Effector memory CD8-positive, alpha-beta T cell (primary cell): Measurements from ENCODE around the gene CYP4B1.
"Not testable (repeated sequence)": the region's sequence is repeated elsewhere in the genome, so short reads cannot be mapped to it uniquely, and the experiment has no call there.

Experiments used
- ATAC-seq: fragments of 150-1000 bp; cut with Tn5 transposase; replicated peaks from 2 replicates; pipeline ENCODE4 v1.10.0; 2021; ENCODE audit warnings: mild to moderate bottlenecking, moderate library complexity
- DNase-seq, 3 experiments: peaks; one replicate each; pipeline ENCODE4 v3.0.0; 2021
- H3K27ac Mint-ChIP-seq, 2 donors: one replicate each; pipeline ENCODE4 v1.8.0; 2022; ENCODE audit warnings: mild to moderate bottlenecking in 2 of 2, mixed read lengths in 2 of 2, moderate library complexity in 2 of 2
- H3K27me3 Mint-ChIP-seq, 2 donors: one replicate each; pipeline ENCODE4 v1.8.0; 2022; ENCODE audit warnings: mixed read lengths in 2 of 2
- H3K36me3 Mint-ChIP-seq: one replicate; pipeline ENCODE4 v1.8.0; 2022; ENCODE audit warnings: mild to moderate bottlenecking, moderate library complexity, mixed read lengths; ENCODE audit not compliant: insufficient read depth
- H3K4me1 Mint-ChIP-seq, 2 donors: one replicate each; pipeline ENCODE4 v1.8.0; 2022; ENCODE audit warnings: low read depth in 2 of 2, mixed read lengths in 2 of 2
- H3K4me3 Mint-ChIP-seq, 2 donors: one replicate each; pipeline ENCODE4 v1.8.0; 2022; ENCODE audit warnings: mild to moderate bottlenecking in 2 of 2, mixed read lengths in 2 of 2, moderate library complexity in 2 of 2
- H3K9me3 Mint-ChIP-seq, 2 donors: one replicate each; pipeline ENCODE4 v1.8.0; 2022; ENCODE audit warnings: mixed read lengths in 2 of 2
- total RNA-seq, 9 experiments: gene quantifications; one replicate each; lab custom pipeline; 2026; lab: John Stamatoyannopoulos, UW

The CYP4B1 gene
- 0 to 0.21 (median 0) reads per million in 9 experiments for total RNA-seq

GRCh38 chr1:46798810-46799209 lies at the start of gene CYP4B1:
Gene CYP4B1 (plus strand): TSS chr1:46799046. CDS start chr1:46799082, 36 bp downstream.
- H3K9me3 Mint-ChIP-seq: peaks cover 0 to 3% of the 10 kb centered on the region in 2 donors
- H3K27ac Mint-ChIP-seq: no peak within 1 kb of the TSS
- no peak within 1 kb of the TSS for H3K4me3 Mint-ChIP-seq
- peaks cover 41 to 45% of the 10 kb centered on the region in 2 donors for H3K27me3 Mint-ChIP-seq
- ATAC-seq: no peak
- no peak for DNase-seq
- no peaks in the 10 kb centered on the region for H3K4me1 Mint-ChIP-seq
- no peaks in the 10 kb centered on the region for H3K36me3 Mint-ChIP-seq

GRCh38 chr1:46749404-46749803 lies 49.4 kb upstream of the CYP4B1 start:
- H3K4me3 Mint-ChIP-seq: no peak overlapping the region
- no peak overlapping the region for H3K27ac Mint-ChIP-seq
- DNase-seq (no peak), ATAC-seq (no peak)
- H3K9me3 Mint-ChIP-seq: no peaks in the 10 kb centered on the region
- H3K27me3 Mint-ChIP-seq: peaks cover 70 to 97% of the 10 kb centered on the region in 2 donors
- H3K36me3 Mint-ChIP-seq: no peaks in the 10 kb centered on the region
- H3K4me1 Mint-ChIP-seq: no peaks in the 10 kb centered on the region

- H3K4me1 Mint-ChIP-seq: no peaks in the 10 kb centered on the region
- H3K9me3 Mint-ChIP-seq: no peaks in the 10 kb centered on the region
- ATAC-seq (no peak), DNase-seq (no peak)
- peaks cover 72 to 92% of the 10 kb centered on the region in 2 donors for H3K27me3 Mint-ChIP-seq
- no peak overlapping the region for H3K4me3 Mint-ChIP-seq
- no peaks in the 10 kb centered on the region for H3K36me3 Mint-ChIP-seq
- no peak overlapping the region for H3K27ac Mint-ChIP-seq
These were observed 48.9 kb upstream of the CYP4B1 start for GRCh38 chr1:46749921-46750404.

- ATAC-seq (no peak), DNase-seq (no peak)
- Mint-ChIP-seq H3K27ac (no peak overlapping the region), H3K4me1 (no peaks in the 10 kb centered on the region), H3K27me3 (peaks cover 68 to 86% of the 10 kb centered on the region in 2 donors), H3K36me3 (no peaks in the 10 kb centered on the region), H3K9me3 (no peaks in the 10 kb centered on the region), H3K4me3 (no peak overlapping the region)
These were observed 44.9 kb upstream of the CYP4B1 start for GRCh38 chr1:46753985-46754384.

- peaks cover 65 to 82% of the 10 kb centered on the region in 2 donors for H3K27me3 Mint-ChIP-seq
- not testable (repeated sequence) for ATAC-seq, H3K36me3 Mint-ChIP-seq, H3K27ac Mint-ChIP-seq, H3K4me1 Mint-ChIP-seq, DNase-seq, H3K4me3 Mint-ChIP-seq, H3K9me3 Mint-ChIP-seq
These were observed 44.1 kb upstream of the CYP4B1 start for GRCh38 chr1:46754707-46755106.

- no peaks in the 10 kb centered on the region for H3K36me3 Mint-ChIP-seq
- peaks cover 66 to 80% of the 10 kb centered on the region in 2 donors for H3K27me3 Mint-ChIP-seq
- DNase-seq (no peak), ATAC-seq (no peak)
- H3K4me1 Mint-ChIP-seq: no peaks in the 10 kb centered on the region
- H3K9me3 Mint-ChIP-seq: no peaks in the 10 kb centered on the region
- H3K4me3 Mint-ChIP-seq: no peak overlapping the region
- H3K27ac Mint-ChIP-seq: no peak overlapping the region
These were observed 43.7 kb upstream of the CYP4B1 start for GRCh38 chr1:46755121-46755520.

- no peaks in the 10 kb centered on the region for H3K36me3 Mint-ChIP-seq
- ATAC-seq: no peak
- no peak overlapping the region for H3K27ac Mint-ChIP-seq
- H3K27me3 Mint-ChIP-seq: peaks cover 72 to 74% of the 10 kb centered on the region in 2 donors
- no peak overlapping the region for H3K4me3 Mint-ChIP-seq
- H3K9me3 Mint-ChIP-seq: no peaks in the 10 kb centered on the region
- DNase-seq: no peak
- no peaks in the 10 kb centered on the region for H3K4me1 Mint-ChIP-seq
These were observed 41.4 kb upstream of the CYP4B1 start for GRCh38 chr1:46757247-46757955.

GRCh38 chr1:46757956-46758528 lies 40.8 kb upstream of the CYP4B1 start:
- Mint-ChIP-seq H3K27ac (no peak overlapping the region), H3K9me3 (no peaks in the 10 kb centered on the region), H3K4me1 (no peaks in the 10 kb centered on the region), H3K4me3 (no peak overlapping the region), H3K36me3 (no peaks in the 10 kb centered on the region), H3K27me3 (peaks cover 71 to 78% of the 10 kb centered on the region in 2 donors)
- DNase-seq (no peak), ATAC-seq (no peak)

GRCh38 chr1:46760558-46761166 lies 38.2 kb upstream of the CYP4B1 start:
- Mint-ChIP-seq H3K4me3 (no peak overlapping the region), H3K36me3 (no peaks in the 10 kb centered on the region)

GRCh38 chr1:46761740-46762139 lies 37.1 kb upstream of the CYP4B1 start:
- DNase-seq: no peak
- H3K9me3 Mint-ChIP-seq: no peaks in the 10 kb centered on the region
- peaks cover 3% of the 10 kb centered on the region for H3K36me3 Mint-ChIP-seq
- no peak overlapping the region for H3K27ac Mint-ChIP-seq
- no peak overlapping the region for H3K4me3 Mint-ChIP-seq
- peaks cover 60 to 65% of the 10 kb centered on the region in 2 donors for H3K27me3 Mint-ChIP-seq
- no peak for ATAC-seq
- no peaks in the 10 kb centered on the region for H3K4me1 Mint-ChIP-seq

More at GRCh38 chr1:46760558-46761166, 38.2 kb upstream of the CYP4B1 start:
- ATAC-seq (no peak), DNase-seq (no peak)
- H3K9me3 Mint-ChIP-seq: no peaks in the 10 kb centered on the region
- no peak overlapping the region for H3K27ac Mint-ChIP-seq
- H3K4me1 Mint-ChIP-seq: no peaks in the 10 kb centered on the region
- peaks cover 67 to 72% of the 10 kb centered on the region in 2 donors for H3K27me3 Mint-ChIP-seq

GRCh38 chr1:46764402-46764801 lies 34.4 kb upstream of the CYP4B1 start:
- Mint-ChIP-seq H3K27ac (no peak overlapping the region), H3K36me3 (peaks cover 3% of the 10 kb centered on the region), H3K4me1 (no peaks in the 10 kb centered on the region), H3K27me3 (peaks cover 63 to 65% of the 10 kb centered on the region in 2 donors), H3K9me3 (peaks cover 0 to 12% of the 10 kb centered on the region in 2 donors), H3K4me3 (no peak overlapping the region)
- DNase-seq (no peak), ATAC-seq (no peak)

- H3K27me3 Mint-ChIP-seq: peaks cover 45 to 65% of the 10 kb centered on the region in 2 donors
- no peak overlapping the region for H3K27ac Mint-ChIP-seq
- ATAC-seq (no peak), DNase-seq (no peak)
- H3K9me3 Mint-ChIP-seq: peaks cover 12 to 22% of the 10 kb centered on the region in 2 donors
- H3K36me3 Mint-ChIP-seq: peaks cover 3% of the 10 kb centered on the region
- peaks cover 0 to 5% of the 10 kb centered on the region in 2 donors for H3K4me1 Mint-ChIP-seq
- no peak overlapping the region for H3K4me3 Mint-ChIP-seq
These were observed 31.1 kb upstream of the CYP4B1 start for GRCh38 chr1:46767649-46768282.

- H3K4me1 Mint-ChIP-seq: peaks cover 0 to 5% of the 10 kb centered on the region in 2 donors
- no peak overlapping the region for H3K4me3 Mint-ChIP-seq
- H3K36me3 Mint-ChIP-seq: peaks cover 3% of the 10 kb centered on the region
- ATAC-seq (no peak), DNase-seq (no peak)
- H3K27ac Mint-ChIP-seq: no peak overlapping the region
- H3K9me3 Mint-ChIP-seq: peaks cover 12 to 22% of the 10 kb centered on the region in 2 donors
- H3K27me3 Mint-ChIP-seq: peaks cover 40 to 60% of the 10 kb centered on the region in 2 donors
These were observed 30.4 kb upstream of the CYP4B1 start for GRCh38 chr1:46768445-46768844.
